Breast epithelium (tissue), 4 donors: ENCODE results near the gene SHMT2. TPM values are rescaled to one million over a fixed set of nuclear protein-coding genes. Genes with fewer than 3 reads are reported as not detected.

Experiments
- DNase-seq, 2 donors: peaks; one replicate each; pipeline ENCODE4 v3.0.0-alpha.2; 2019; ENCODE audit warnings: low spot score in 2 of 2
- H3K27ac ChIP-seq, 2 donors: fragments of 200-600 bp; sonication (generic) in 1 of 2; one replicate each; pipeline ENCODE4 v1.5.1; 2016 to 2019; ENCODE audit warnings: mild to moderate bottlenecking in 1 of 2
- H3K27me3 ChIP-seq, 2 donors: fragments of 200-600 bp; sonication (generic) in 1 of 2; one replicate each; pipeline versions ENCODE4 v1.5.1 to v1.6.0; 2017 to 2019; ENCODE audit warnings: control low read depth in 1 of 2, mild to moderate bottlenecking in 1 of 2
- H3K36me3 ChIP-seq: fragments of 200-600 bp; one replicate; pipeline ENCODE4 v1.5.1; 2019
- H3K4me1 ChIP-seq, 2 donors: fragments of 200-600 bp; sonication (generic); one replicate each; pipeline ENCODE4 v1.5.1; 2016 to 2019; ENCODE audit warnings: control low read depth in 1 of 2
- H3K4me3 ChIP-seq, 3 donors: fragments of 200-600 bp; sonication (generic); 1 replicate in 2 of 3; 2 replicates in 1 of 3; pipeline ENCODE4 v1.5.1; 2016 to 2019; ENCODE audit warnings: mild to moderate bottlenecking in 3 of 3, moderate library complexity in 2 of 3
- H3K9me3 ChIP-seq, 2 donors: fragments of 200-600 bp; sonication (generic) in 1 of 2; one replicate each; pipeline ENCODE4 v1.5.1; 2016 to 2019; ENCODE audit warnings: control low read depth in 1 of 2
- CTCF ChIP-seq, 3 donors: fragments of 450-650 bp; IDR thresholded peaks; one replicate each; pipeline ENCODE4 v1.5.1; 2016 to 2017; ENCODE audit warnings: antibody characterized with exemption in 3 of 3, mild to moderate bottlenecking in 3 of 3, moderate library complexity in 3 of 3
- POLR2A ChIP-seq: fragments of 450-650 bp; IDR thresholded peaks from one replicate; pipeline ENCODE4 v1.6.1; 2016; ENCODE audit warnings: antibody characterized with exemption, mild to moderate bottlenecking, moderate library complexity
- POLR2AphosphoS5 ChIP-seq, 3 donors: sonication (generic); formaldehyde crosslinking; IDR thresholded peaks; one replicate each; pipeline ENCODE4 v1.6.1; 2017; ENCODE audit warnings: antibody characterized with exemption in 3 of 3
- intact Hi-C: fragments of 100-400 bp; cut with DNase I; formaldehyde crosslinking; loops from one replicate; pipeline ENCODE4 v1.15.1; 2023; ENCODE audit warnings: low total_unique reads
- total RNA-seq, 3 donors: library from RNA; depleted of rRNA; stranded (reverse); fragments of >200 nt; gene quantifications; one replicate each; pipeline ENCODE4 v1.1.0, GENCODE V29; 2016

The SHMT2 gene
- total RNA-seq, 3 donors from 2014 or later: 37.9 to 63.3 (median 46.7) TPM

- intact Hi-C loops: no loop called here
- no peaks in the 10 kb centered on the region for H3K27me3 ChIP-seq
- H3K27ac ChIP-seq: no peak overlapping the region
- no peaks in the 10 kb centered on the region for H3K4me1 ChIP-seq
- DNase-seq: no peak
- TF ChIP-seq CTCF (IDR thresholded peaks at IDR 0.05) (no peak), POLR2A (no peak), POLR2AphosphoS5 (IDR thresholded peaks at IDR 0.05) (no peak)
- no peak overlapping the region for H3K4me3 ChIP-seq
- H3K36me3 ChIP-seq: peaks cover 4% of the 10 kb centered on the region
- H3K9me3 ChIP-seq: no peaks in the 10 kb centered on the region
Observed at GRCh38 chr12:57204454-57204853, 25.1 kb upstream of the SHMT2 start.

GRCh38 chr12:57205186-57205585, 24.3 kb upstream of the SHMT2 start:
- no peaks in the 10 kb centered on the region for H3K4me1 ChIP-seq
- intact Hi-C loops: no loop called here
- no peak overlapping the region for H3K4me3 ChIP-seq
- H3K9me3 ChIP-seq: no peaks in the 10 kb centered on the region
- H3K27ac ChIP-seq: no peak overlapping the region
- no peaks in the 10 kb centered on the region for H3K27me3 ChIP-seq
- DNase-seq: no peak
- no peak for TF ChIP-seq CTCF (IDR thresholded peaks at IDR 0.05)
- no peak for TF ChIP-seq POLR2A
- no peak for TF ChIP-seq POLR2AphosphoS5 (IDR thresholded peaks at IDR 0.05)
- H3K36me3 ChIP-seq: peaks cover 4% of the 10 kb centered on the region

GRCh38 chr12:57205931-57206330, 23.6 kb upstream of the SHMT2 start:
- H3K36me3 ChIP-seq: peaks cover 4% of the 10 kb centered on the region
- intact Hi-C loops: no loop called here
- H3K4me1 ChIP-seq: no peaks in the 10 kb centered on the region
- DNase-seq: no peak
- H3K27ac ChIP-seq: no peak overlapping the region
- no peaks in the 10 kb centered on the region for H3K9me3 ChIP-seq
- TF ChIP-seq POLR2AphosphoS5 (IDR thresholded peaks at IDR 0.05) (no peak), POLR2A (no peak)
- no peak overlapping the region for H3K4me3 ChIP-seq
- H3K27me3 ChIP-seq: no peaks in the 10 kb centered on the region

GRCh38 chr12:57207731-57208630, 21.5 kb upstream of the SHMT2 start:
- intact Hi-C loops: no loop called here
- peaks cover 4% of the 10 kb centered on the region for H3K36me3 ChIP-seq
- DNase-seq: no peak
- H3K27me3 ChIP-seq: no peaks in the 10 kb centered on the region
- H3K9me3 ChIP-seq: no peaks in the 10 kb centered on the region
- H3K27ac ChIP-seq: peak overlapping the region in 1 of 2 donors; percentile 12
- no peak overlapping the region for H3K4me3 ChIP-seq
- no peaks in the 10 kb centered on the region for H3K4me1 ChIP-seq
- TF ChIP-seq POLR2AphosphoS5 (IDR thresholded peaks at IDR 0.05) (no peak), CTCF (IDR thresholded peaks at IDR 0.05) (no peak), POLR2A (no peak)

GRCh38 chr12:57208631-57209282, 20.8 kb upstream of the SHMT2 start:
- H3K27ac ChIP-seq: peak overlapping the region in 1 of 2 donors; percentile 12

More at GRCh38 chr12:57208631-57209282, 20.8 kb upstream of the SHMT2 start:
- intact Hi-C loops: no loop called here
- Histone ChIP-seq H3K36me3 (no peaks in the 10 kb centered on the region), H3K4me3 (no peak overlapping the region), H3K4me1 (no peaks in the 10 kb centered on the region), H3K9me3 (no peaks in the 10 kb centered on the region), H3K27me3 (no peaks in the 10 kb centered on the region)
- no peak for DNase-seq
- no peak for TF ChIP-seq POLR2A
- no peak for TF ChIP-seq CTCF (IDR thresholded peaks at IDR 0.05)
- TF ChIP-seq POLR2AphosphoS5 (IDR thresholded peaks at IDR 0.05): no peak
